HG03460 (cell line): ENCODE measurements around the gene LBH.
"Not testable (repeated sequence)": the region's sequence is repeated elsewhere in the genome, so short reads cannot be mapped to it uniquely, and the experiment has no call there.

Source experiments
- ATAC-seq: cut with Tn5 transposase; IDR thresholded peaks from one replicate; pipeline ENCODE4 v1.9.1; 2021; ENCODE audit not compliant: unreplicated experiment

Gene LBH

DNA sequence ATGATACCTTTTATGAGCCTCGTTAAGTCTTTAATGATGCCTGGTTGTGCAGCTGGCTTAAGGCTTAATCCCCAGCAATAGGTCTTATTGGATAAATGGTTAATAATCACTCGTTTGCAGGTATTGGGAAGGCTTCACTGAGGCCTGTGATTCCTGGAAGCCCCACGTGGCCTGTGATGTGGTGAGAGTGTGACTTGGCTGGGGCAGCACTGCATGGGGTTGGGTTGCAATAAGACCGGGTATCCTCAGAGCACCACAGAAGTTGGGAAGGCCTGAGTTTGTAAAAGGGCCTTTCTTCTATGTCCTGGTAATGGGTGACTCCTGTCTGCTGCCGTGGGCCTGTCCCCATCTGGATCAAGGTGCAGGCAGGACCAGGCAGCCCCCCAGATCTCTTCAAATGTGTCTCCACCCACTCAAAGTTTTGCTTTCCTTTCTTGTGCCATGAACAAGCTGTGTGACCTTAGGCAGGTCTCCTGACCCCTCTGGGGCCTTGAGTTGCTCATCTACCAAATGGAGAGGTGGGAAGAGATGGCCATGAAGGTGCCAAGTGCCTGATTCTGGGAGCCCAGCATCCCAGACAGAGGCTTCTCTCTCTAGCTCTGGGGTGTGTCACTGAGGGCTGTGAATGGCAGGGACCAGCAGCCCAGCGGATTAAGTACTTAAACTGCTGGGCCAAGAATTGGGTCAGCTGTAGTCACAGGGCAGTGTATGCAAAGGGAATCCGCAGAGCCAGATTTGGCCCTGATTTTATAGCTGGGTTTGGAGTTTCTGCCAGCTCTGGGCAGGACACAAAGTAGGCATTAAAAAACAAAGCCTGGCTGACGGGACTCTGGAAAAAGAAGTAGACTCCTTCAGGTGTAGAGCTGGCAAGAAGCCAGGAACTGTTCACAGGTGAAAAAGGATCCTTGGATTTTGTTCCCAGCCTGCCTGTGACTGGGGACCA, 24.4 kb downstream of the LBH start:
- no peak for ATAC-seq

DNA sequence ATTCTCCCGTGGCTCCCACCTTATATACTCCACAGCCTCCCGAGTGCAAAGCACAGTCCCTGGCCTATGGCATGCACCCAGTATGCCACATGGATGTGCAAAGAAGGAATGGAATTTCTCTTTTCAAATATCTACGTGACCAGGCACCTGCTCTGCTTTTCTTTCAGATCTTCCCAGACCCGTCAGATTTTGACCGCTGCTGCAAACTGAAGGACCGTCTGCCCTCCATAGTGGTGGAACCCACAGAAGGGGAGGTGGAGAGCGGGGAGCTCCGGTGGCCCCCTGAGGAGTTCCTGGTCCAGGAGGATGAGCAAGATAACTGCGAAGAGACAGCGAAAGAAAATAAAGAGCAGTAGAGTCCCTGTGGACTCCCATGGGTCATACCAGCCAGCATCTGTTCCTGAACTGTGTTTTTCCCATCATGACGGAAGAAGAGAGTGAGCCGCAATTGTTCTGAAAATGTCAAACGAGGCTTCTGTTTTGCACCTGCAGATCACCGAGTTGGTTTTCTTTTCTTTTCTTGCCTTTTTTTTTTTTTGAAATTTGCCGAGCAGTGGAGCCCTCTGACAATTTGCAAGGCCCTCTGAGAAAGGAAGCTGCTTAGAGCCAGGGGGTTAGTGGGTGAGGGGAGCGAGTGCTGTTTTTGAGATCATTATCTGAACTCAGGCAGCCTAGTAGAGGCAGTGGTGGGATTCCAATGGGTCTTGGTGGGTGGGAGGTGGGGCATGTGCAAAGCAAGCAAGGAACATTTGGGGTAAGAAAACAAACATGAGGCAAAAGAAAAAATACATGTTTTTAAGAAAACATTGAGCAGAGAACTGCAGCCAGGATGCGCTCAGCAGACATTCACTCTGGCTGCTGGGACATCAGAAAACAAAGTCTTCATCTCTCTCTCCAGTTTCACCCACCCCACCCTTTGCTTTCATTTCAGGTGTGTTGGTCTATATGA, 26.2 kb downstream of the LBH start:
- ATAC-seq = no peak

DNA sequence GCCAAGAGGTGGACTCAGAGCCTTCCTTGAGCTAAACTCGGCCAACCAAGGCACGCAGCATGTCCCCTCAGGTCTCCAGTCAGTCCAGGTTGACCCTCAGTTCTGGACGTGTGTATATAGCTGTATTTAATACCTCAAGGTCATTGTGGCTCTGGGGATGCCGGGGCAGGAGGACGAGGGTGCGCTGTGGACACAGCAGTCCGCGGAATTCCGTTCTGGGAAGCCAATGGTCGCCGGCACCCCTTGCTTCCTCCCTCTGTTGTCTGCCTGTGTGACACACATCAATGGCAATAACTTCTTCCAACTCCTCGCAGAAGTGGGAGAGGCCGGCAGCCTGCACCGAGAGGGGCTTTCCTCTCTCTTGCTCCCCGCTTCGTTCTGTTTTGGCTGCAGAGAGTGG, 27.7 kb downstream of the LBH start:
- ATAC-seq = no peak

DNA sequence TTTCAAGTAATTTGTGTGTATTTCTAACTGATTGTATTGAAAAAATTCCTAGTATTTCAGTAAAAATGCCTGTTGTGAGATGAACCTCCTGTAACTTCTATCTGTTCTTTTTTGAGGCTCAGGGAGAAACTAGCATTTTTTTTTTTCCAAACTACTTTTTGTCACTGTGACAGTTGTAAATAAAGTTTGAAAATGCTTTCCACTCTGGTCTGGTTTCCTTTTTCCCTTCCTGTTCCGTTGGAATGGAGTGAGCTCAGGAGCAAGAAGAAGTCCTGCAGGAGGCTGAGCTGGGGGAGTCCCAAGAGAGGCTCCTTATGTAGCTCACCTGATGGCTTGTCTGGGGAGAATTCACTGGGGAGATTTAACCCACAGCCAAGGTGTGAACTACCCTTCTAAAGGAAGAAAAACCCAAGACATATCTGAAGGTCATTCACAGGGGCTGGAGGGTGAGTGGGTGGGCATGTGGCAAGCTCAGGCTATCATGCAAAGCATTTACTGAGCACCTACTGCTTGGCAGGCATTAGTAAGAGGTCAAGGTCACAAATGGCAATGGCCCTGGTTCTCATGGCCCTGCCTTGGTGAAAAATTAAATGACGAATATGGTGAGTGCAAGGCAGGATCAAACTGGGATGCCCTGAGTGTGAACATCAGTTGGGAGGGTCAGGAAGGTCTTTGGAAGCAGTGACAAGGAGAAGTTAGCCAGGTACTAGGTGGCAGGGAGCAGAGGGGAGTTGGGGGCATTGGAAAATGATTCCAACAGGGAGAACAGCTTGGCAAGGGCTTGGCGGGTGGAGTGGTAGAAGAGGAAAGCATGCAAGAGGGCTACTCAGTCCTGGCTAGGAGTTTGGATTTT, 28.7 kb downstream of the LBH start:
- ATAC-seq = no peak

DNA sequence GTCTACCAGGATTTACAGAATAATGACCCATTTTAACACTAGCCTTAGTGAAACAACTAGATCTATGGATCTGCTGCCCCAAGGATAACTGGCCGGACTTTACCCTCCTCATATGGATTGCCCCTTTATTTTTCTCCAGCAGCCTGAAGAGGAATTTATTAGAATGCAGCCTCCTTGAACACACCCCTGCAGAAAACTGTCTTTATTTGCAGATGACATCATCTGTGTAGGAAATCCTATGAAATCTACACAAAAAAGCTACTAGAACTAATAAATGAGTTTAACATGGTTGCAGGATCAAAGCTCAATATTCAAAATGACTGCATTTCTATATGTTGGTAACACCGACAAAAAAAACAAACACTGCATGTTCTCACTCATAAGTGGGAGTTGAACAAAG, 29.6 kb downstream of the LBH start:
- ATAC-seq = no peak

DNA sequence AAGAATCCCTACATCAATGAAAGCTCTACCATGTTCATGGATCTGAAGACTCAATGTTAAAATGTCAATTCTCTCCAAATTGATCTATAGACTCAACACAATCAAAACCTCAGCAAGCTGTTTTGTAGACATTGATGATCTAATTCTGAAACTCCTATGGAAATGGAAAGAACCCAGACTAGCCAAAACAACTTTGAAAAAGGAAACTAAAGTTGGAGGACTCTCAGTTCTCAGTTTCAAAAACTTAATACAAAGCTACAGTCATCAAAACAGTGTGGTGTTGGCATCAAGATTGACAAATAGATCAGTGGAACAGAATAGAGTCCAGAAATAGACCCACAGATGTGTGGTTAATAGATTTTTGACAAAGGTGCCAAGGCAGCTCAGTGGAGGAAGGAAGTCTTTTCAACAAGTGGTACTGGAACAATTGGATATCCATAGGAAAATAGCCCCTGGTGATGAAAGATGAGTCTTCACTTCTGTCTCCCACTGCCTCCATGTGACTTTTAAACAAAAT, 30.4 kb downstream of the LBH start:
- no peak for ATAC-seq

DNA sequence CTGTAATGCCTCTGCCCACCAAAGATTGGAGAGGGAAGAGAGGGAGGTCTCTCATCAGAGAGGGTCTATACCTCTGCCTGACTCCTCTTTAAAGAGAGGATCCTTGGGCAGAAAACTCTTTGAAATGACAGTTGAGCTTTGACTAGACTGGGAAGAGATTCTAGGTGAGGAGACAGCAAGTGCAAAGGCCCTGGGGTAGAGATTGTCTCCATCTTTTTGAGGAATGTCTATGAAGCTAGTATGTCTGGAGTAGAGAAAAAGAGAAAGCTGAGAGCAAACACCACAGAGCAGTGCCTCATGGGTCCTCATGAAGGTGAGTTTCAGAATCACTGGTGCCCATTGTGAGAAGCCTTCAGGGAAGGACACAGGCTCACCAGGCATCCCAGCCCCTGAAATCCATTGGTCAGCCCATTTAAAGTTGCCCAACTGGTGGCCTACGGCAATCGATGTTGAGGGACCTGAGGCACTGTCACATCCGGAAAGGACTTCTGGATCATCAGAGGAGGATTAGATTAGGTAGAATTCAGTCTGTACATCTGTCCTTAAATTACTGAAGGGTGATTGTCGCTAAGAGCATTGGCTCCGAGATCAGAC, 31.5 kb downstream of the LBH start:
- no peak for ATAC-seq

DNA sequence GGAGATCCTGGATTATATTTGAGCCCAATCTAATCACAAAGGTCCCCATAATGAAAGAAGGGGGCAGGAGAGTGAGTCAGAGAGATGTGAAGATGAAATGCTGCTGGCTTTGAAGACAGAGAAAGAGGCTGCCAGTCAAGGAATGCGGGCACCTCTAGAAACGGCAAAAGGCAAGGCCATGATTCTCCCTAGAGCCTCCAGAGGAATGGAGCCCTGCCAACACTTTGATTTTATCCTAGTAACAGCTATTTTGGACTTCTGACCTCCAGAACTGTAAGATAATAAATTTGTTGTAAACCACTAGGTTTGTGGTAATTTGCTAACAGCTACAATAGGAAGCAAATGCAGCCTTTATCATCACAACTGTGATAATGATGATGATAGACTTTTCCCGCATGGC, 32.9 kb downstream of the LBH start:
- ATAC-seq = no peak

DNA sequence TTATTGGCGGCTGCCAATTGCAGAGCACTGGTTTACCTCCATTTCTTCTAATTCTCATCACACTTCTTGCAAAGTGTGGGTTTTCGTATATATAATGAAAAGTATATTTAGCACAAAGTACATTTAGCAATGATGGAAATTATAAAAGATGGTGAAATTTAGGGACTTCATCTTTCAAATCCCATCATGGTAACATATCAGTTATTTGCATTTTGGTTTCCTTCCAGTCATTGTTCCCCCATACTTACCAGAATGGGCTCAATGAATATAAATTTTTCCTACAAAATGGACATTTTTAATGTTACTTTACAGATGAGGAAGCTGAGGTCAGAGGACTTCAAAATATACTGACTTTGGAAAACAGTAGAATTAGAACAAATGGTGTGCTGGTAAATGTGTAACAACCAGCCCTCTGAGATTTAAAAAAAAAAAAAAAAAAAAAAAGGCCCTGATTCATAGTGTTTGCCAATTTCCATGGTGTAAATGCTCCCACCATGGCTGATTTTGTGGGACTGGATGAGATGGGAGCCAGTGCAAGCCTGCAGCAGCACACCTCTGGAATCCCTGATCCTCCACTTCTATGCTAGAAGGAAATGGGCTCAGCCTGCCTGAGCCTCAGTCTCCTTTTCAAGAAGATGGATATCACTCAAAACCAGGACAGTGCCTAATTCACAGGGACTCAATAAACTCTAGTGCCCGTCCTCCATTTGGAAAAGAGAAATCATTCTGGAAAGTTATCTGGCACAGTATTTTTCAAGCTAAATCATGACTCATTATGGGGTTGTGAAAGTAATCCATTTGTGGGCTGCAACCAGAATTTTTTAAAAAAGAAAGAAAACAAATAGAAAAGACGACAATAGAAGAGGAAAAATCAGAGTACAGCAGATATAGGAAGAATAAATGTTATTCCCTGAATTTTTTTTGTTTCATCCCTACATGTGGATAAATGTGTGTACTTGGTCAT, 34.0 kb downstream of the LBH start:
- ATAC-seq = no peak

DNA sequence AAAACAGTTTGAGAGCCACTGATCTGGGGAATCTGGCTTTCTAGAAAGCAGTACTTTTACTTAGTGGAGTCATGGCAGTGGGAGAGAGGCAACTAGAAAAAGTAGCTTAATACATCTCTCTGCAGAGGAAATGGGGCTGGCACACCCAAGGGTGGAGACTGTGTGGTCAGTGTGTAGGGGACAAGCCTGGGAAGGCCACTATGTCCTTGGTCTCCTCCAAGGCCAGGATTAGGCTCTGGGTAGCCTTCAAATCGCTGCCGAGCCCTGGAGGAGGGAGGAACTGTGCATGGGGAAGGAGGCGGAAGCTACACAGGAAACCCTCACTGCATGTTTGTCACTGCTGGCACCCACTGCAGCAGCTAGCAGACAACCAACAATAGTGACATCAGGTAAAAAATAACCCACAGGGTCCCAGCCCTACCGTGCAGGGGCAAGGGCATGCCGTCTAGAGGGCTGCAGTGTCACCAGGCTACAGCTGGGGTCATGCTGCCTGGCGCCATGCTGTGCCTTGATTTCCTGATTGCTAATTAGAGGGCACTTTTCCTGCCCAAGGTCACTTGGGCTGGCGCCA, 34.8 kb downstream of the LBH start:
- peak; percentile 62 for ATAC-seq

DNA sequence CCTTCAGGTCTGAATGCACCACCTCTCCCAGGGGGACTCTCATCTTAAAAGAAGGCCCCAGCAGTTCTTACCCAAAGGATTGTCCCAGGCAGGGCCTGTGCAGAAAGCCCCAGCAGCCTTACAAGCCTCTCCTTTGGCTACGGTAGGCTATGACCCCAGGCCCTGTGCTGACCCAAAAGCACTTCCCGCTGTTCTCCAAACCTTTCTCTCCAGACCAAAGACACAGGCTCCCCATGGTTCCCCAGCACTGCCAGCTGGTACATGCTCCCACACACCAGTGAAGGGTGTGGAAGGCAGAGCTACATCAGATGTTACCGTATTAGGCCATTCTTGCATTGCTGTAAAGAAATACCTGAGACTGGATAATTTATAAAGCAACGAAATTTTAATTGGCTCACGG, 35.4 kb downstream of the LBH start:
- ATAC-seq = no peak

DNA sequence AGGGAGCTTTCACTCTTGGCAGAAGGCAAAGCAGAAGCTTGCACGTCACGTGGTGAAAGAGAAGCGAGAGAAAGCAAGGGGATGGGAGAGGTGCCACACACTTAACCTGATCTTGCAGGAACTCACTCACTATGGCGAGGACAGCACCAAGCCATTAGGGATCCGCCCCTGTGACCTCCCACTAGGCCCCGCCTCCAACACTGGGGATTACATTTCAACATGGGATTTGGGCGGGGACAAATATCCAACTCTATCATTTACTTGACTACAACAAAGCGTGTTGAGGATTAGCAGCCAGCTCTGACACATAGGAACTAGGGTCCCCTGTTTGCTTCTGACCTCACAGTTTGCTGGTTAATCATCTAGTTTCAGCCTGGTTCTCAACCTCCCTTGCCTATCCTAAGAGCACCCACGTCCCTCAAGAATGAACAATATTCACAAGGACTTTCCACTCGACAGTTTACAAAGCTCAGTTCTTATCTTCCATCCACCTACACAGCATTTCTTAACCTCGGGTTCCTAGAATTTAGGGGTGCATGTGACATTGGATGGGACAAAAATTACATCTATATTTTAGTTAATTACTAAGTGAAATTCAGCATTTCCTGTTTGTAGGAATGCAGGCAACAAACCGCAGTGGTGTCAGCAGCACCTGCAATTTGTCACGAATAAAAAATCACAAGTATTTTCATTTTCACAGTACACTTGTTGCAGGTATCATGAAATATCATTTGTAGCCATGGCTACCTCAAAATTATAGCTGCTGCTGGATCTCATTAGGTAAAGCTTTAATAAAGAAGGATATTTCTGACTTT, 36.0 kb downstream of the LBH start:
- ATAC-seq = no peak

DNA sequence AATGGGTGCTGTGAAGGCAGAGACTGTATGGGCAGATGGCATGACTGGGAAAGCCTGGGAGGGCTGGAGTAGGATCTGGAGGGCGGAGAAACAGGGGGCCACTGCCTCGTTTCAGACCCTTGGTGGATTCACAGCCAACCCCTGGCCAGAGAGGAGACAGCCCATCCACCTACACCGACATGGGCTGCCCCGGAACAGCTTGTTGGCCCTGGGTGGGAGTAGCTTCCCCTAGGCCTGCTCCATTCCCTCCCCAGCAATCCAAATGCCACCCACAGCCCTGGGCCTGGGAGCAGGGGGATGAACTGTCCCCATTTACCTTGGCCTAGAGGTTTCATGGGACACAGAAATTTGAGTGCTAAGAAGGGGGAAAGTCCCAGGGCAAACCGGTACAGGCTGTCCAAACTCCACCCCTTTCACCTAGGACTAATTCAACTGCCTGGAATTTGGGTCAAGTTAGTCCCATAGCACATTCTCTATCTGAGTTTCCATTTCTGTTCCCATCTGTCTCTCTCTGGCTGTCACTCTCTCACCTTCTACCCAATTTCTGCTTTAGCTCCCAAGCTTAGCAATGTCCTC, 37.0 kb downstream of the LBH start:
- ATAC-seq = no peak

DNA sequence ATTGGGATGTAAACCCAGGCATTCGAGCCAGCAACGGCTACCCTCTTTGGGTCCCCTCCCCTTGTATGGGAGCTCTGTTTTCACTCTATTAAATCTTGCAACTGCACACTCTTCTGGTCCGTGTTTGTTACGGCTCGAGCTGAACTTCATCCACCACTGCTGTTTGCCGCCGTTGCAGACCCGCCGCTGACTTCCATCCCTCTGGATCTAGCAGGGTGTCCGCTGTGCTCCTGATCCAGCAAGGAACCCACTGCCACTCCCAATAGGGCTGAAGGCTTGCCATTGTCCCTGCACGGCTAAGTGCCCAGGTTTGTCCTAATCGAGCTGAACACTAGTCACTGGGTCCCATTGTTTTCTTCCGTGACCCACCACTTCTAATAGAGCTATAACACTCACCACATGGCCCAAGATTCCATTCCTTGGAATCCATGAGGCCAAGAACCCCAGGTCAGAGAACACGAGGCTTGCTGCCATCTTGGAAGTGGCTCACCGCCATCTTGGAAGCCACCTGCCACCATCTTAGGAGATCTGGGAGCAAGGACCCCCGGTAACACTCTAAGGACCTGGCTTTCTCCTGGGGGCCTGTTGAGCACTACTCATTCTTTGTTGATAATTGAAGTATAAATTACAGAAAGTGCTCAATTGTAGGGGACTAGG, 37.9 kb downstream of the LBH start:
- ATAC-seq = not testable (repeated sequence)

DNA sequence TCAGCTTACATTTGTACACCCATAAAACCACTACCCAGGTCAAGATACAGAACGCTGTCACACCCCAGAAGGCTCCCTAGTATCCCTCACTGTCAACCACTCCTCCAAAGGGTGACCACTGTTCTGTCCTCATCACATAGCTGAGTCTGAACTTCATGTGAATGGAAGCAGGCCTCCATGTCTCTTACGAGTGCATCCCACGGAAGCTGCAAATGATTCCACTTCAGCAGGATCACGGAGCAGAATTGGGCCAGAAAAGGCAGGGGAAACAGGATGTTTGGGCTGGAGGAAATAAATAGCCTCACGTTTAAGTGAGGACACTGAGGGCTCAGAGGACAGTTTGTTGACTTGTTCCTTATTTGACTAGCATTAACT, 38.4 kb downstream of the LBH start:
- ATAC-seq = no peak

DNA sequence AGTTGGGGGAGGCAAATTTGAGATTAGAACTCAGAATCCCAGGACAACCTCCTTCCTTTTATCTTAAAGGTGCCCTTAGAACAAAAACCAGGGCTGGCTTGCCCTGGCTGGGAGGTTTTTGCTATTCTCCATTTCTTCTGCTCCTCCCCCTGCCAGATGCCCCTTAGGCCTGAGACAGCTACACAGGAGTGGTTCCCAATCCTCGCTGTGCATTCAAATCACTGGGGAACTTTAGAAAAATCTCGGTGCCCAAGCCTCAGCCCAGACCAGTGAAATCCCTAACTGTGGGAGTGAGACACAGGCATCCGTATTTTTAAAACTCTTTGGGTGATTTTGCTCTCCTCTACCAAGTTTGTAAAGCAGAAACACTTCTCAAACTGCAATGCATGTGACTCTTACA, 38.8 kb downstream of the LBH start:
- ATAC-seq = no peak

DNA sequence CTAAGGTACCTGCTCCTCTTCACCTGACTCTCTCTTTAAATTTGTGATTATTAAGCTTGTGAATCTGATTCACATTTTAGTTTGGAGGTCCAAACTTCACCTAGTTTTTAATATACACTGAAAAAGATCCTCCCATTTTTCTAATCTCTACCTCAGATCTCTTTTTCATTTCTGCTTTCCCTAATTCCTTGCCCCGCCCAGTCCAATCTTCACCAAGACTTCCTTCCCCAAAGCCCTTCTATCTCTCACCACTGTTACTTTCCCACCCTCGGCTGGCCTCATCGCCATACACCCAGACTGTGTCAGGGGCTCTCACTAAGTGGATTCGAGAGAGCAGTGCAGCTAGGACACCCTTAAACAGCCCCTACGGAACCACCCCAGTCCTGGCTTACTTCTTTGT, 40.0 kb downstream of the LBH start:
- no peak for ATAC-seq
